NT2/D1 (cell line): Measurements from ENCODE around the gene GCNT1.

Experiments
- SUZ12 ChIP-seq: IDR thresholded peaks from 2 replicates; pipeline ENCODE4 v1.6.1; 2011; ENCODE audit not compliant: insufficient read length, insufficient read depth; ENCODE audit errors: extremely low read depth
- YY1 ChIP-seq: IDR thresholded peaks from 2 replicates; pipeline ENCODE4 v1.6.1; 2011; ENCODE audit not compliant: insufficient read length, insufficient read depth
- ZNF274 ChIP-seq: IDR thresholded peaks from 2 replicates; pipeline ENCODE4 v1.6.1; 2011; ENCODE audit warnings: mild to moderate bottlenecking, low read depth, low read length

GRCh38 chr9:76426807-76427419, 32.1 kb upstream of the GCNT1 start:
- TF ChIP-seq ZNF274 = no peak
- no peak for TF ChIP-seq YY1
- TF ChIP-seq SUZ12 = no peak
